Measurements from ENCODE around the gene MAGI2.

The MAGI2 gene

GRCh38 chr7:78398576-78398975, 1054.9 kb downstream of the MAGI2 start:
- TF ChIP-seq CTCF (IDR thresholded peaks at IDR 0.05; ENCODE audit: low read depth, low read length): no peak

GRCh38 chr7:78398081-78398480, 1055.4 kb downstream of the MAGI2 start:
- H3K4me3 ChIP-seq (ENCODE audit: low read depth, low read length): no peak overlapping the region
- no peak for TF ChIP-seq CTCF (IDR thresholded peaks at IDR 0.05; ENCODE audit: low read depth, low read length)

More at GRCh38 chr7:78398576-78398975, 1054.9 kb downstream of the MAGI2 start:
- no peak overlapping the region for H3K4me3 ChIP-seq (ENCODE audit: low read depth, low read length)

- H3K4me3 ChIP-seq (ENCODE audit: low read depth, low read length): no peak overlapping the region
- no peak for TF ChIP-seq CTCF (IDR thresholded peaks at IDR 0.05; ENCODE audit: low read depth, low read length)
These were observed 1057.3 kb downstream of the MAGI2 start for GRCh38 chr7:78396210-78396609.

- TF ChIP-seq CTCF (IDR thresholded peaks at IDR 0.05; ENCODE audit: low read depth, low read length): no peak
- no peak overlapping the region for H3K4me3 ChIP-seq (ENCODE audit: low read depth, low read length)
These were observed 1058.0 kb downstream of the MAGI2 start for GRCh38 chr7:78395298-78396036.

- no peak for TF ChIP-seq CTCF (IDR thresholded peaks at IDR 0.05; ENCODE audit: low read depth, low read length)
- no peak overlapping the region for H3K4me3 ChIP-seq (ENCODE audit: low read depth, low read length)
These were observed 1064.4 kb downstream of the MAGI2 start for GRCh38 chr7:78389022-78389421.

GRCh38 chr7:78386520-78386919, 1066.9 kb downstream of the MAGI2 start:
- TF ChIP-seq CTCF (IDR thresholded peaks at IDR 0.05; ENCODE audit: low read depth, low read length): no peak
- no peak overlapping the region for H3K4me3 ChIP-seq (ENCODE audit: low read depth, low read length)

- no peak for TF ChIP-seq CTCF (IDR thresholded peaks at IDR 0.05; ENCODE audit: low read depth, low read length)
- H3K4me3 ChIP-seq (ENCODE audit: low read depth, low read length): no peak overlapping the region
These were observed 1070.2 kb downstream of the MAGI2 start for GRCh38 chr7:78383096-78383880.
